CD4-positive, alpha-beta T cell treated with Interleukin-21 for 1 hour (primary cell): ENCODE results near the gene SIRT3.

Experiments used
- DNase-seq: peaks from one replicate; pipeline ENCODE4 v3.0.0-alpha.2; 2020

Gene SIRT3

GRCh38 chr11:235997-236773 is at the start of gene SIRT3:
SIRT3 (minus strand) TSS chr11:236342; CDS start chr11:236328, 14 bp downstream.
- DNase-seq = peak; percentile 91

GRCh38 chr11:285894-286220 is 49.7 kb upstream of the SIRT3 start:
- DNase-seq = no peak

DNA sequence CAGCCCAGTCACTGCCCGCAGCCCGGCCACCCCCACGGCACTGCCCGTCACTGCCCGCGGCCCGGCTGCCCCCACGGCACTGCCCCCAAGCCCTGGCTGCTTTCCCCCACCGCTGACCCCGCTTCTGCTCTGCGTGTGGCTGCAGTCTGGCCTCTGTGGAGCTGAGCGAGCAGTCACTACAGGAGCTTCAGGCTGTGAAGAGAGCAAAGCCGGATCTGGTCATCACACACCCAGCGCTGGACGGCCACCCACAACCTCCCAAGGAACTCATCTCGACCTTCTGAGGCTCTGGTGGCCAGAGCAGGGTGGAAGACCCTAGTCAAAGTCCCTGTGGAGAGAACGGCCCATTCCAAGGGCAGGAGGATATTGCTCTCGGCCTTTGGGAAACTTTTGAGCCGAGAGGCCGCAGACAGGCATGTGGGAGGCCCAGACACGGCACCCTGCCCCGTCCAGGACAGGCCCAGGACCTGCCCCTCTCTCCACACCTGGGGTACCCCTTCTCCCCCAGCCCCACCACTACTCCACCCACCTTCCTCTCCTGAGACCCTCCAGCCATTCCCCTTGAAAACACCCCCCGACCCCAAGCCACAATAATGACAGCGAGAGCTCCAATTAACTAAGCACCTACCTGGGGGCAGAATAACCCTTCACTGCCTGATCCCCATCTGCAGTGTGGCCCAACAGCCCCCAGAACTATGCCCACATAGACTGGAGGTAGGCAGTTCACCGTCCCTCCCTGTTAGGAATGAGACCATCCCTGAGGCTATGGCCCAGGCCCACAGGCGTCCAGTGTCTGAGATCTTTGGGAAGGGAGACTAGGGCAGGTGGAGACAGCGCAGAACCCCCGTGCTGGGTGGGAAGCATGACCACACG is 49.1 kb upstream of the SIRT3 start:
- no peak for DNase-seq

DNA sequence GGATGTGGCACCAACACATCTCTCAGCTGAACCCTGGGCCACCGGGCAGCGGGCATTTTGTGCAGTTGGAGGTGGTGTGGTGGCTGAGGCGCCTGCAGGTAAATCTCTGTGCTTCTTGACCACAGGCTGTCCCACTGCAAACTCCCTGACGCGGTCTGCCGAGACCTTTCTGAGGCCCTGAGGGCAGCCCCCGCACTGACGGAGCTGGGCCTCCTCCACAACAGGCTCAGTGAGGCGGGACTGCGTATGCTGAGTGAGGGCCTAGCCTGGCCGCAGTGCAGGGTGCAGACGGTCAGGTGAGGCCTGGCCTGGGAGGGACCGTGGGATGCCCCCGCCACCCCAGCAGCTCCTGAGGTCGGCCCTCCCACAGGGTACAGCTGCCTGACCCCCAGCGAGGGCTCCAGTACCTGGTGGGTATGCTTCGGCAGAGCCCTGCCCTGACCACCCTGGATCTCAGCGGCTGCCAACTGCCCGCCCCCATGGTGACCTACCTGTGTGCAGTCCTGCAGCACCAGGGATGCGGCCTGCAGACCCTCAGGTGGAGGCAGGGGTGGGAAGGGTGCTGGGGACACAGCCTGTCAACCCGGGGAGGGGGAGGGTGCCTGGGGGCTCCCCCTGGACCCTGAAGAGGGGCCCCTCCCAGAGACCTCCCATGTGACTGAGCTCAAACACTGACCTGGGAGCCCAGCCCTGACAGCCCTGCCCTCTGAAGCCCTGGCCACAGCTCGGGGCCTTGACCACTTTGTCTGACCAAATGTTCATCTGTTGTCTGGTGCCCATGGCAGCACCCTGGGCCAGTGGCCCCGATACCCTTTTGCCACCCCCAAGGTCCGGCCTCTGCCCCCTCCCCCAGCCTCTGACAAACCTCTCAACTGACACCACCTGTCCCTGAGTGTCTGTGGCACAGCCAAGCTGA is 48.2 kb upstream of the SIRT3 start:
- DNase-seq = no peak

GRCh38 chr11:283405-284104 is 47.4 kb upstream of the SIRT3 start:
- no peak for DNase-seq

DNA sequence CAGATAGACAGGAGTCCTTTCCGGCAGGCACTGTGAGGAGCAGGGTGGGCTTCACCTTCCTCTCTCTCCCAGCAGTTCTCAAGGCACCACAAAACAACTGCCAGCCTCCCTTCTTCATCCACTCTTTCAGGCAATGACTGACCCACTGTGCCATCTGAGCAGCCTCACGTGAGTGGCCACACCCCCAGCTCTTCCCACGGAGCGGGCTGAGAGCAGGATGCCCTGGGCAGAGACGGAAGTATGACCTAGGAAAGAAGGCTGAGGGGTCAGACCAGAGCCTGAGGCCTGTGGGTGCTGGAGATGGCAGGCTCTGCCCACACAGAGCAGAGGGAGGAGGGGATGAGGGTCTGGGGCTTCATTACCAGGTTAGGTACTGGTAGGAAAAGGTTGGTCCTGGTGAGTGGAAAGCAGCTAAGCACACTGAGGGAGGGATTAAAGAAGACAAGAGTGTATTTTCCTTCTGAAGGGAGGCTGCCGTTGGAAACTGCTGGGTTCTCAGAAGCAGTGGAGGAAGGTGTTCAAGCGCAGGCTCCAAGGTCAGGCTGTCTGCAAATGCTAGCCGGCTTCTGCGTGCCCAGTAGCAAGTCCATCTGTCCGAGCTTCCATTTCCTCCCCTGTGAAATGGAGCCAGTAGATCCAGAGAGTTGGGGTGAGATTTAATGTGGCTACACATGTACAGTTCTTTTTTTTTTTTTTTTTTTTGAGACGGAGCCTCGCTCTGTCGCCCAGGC is 46.7 kb upstream of the SIRT3 start:
- DNase-seq = no peak

GRCh38 chr11:282171-282570 is 46.0 kb upstream of the SIRT3 start:
- no peak for DNase-seq

DNA sequence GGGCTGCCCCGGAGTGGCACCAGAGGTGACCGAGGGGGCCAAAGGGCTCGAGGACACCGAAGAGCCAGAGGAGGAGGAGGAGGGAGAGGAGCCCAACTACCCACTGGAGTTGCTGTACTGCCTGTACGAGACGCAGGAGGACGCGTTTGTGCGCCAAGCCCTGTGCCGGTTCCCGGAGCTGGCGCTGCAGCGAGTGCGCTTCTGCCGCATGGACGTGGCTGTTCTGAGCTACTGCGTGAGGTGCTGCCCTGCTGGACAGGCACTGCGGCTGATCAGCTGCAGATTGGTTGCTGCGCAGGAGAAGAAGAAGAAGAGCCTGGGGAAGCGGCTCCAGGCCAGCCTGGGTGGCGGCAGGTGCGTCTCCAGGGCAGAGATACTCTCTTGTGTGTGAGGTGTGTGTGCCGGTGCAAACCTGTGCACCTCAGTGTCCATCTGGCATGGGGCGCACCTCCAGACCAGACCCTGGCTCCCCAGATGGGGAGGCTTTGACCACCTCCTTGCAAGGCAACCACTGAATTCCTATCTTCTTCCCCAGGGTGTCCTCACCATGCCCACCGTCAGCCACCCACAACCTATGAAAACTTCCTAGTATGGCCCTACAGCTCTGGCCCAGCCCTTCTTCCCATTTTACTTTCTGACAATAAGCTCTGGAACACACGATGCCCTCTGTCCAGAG is 45.5 kb upstream of the SIRT3 start:
- DNase-seq = no peak

DNA sequence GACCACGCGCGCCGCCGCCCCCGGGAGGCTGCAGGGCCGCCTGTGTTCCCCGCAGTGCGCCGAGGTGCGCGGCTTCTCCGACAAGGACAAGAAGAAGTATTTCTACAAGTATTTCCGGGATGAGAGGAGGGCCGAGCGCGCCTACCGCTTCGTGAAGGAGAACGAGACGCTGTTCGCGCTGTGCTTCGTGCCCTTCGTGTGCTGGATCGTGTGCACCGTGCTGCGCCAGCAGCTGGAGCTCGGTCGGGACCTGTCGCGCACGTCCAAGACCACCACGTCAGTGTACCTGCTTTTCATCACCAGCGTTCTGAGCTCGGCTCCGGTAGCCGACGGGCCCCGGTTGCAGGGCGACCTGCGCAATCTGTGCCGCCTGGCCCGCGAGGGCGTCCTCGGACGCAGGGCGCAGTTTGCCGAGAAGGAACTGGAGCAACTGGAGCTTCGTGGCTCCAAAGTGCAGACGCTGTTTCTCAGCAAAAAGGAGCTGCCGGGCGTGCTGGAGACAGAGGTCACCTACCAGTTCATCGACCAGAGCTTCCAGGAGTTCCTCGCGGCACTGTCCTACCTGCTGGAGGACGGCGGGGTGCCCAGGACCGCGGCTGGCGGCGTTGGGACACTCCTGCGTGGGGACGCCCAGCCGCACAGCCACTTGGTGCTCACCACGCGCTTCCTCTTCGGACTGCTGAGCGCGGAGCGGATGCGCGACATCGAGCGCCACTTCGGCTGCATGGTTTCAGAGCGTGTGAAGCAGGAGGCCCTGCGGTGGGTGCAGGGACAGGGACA is 44.8 kb upstream of the SIRT3 start:
- DNase-seq = peak; percentile 34

DNA sequence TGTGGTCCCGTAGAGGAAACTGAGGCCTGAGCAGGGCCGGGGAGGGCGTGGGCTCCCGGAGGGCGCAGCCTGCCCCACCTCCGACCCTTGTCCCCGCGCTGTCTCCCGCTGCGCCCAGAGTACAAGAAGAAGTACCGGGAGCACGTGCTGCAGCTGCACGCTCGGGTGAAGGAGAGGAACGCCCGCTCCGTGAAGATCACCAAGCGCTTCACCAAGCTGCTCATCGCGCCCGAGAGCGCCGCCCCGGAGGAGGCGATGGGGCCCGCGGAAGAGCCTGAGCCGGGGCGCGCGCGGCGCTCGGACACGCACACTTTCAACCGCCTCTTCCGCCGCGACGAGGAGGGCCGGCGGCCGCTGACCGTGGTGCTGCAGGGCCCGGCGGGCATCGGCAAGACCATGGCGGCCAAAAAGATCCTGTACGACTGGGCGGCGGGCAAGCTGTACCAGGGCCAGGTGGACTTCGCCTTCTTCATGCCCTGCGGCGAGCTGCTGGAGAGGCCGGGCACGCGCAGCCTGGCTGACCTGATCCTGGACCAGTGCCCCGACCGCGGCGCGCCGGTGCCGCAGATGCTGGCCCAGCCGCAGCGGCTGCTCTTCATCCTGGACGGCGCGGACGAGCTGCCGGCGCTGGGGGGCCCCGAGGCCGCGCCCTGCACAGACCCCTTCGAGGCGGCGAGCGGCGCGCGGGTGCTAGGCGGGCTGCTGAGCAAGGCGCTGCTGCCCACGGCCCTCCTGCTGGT is 44.0 kb upstream of the SIRT3 start:
- DNase-seq = peak; percentile 53

GRCh38 chr11:279040-279965 is 43.2 kb upstream of the SIRT3 start:
- no peak for DNase-seq

DNA sequence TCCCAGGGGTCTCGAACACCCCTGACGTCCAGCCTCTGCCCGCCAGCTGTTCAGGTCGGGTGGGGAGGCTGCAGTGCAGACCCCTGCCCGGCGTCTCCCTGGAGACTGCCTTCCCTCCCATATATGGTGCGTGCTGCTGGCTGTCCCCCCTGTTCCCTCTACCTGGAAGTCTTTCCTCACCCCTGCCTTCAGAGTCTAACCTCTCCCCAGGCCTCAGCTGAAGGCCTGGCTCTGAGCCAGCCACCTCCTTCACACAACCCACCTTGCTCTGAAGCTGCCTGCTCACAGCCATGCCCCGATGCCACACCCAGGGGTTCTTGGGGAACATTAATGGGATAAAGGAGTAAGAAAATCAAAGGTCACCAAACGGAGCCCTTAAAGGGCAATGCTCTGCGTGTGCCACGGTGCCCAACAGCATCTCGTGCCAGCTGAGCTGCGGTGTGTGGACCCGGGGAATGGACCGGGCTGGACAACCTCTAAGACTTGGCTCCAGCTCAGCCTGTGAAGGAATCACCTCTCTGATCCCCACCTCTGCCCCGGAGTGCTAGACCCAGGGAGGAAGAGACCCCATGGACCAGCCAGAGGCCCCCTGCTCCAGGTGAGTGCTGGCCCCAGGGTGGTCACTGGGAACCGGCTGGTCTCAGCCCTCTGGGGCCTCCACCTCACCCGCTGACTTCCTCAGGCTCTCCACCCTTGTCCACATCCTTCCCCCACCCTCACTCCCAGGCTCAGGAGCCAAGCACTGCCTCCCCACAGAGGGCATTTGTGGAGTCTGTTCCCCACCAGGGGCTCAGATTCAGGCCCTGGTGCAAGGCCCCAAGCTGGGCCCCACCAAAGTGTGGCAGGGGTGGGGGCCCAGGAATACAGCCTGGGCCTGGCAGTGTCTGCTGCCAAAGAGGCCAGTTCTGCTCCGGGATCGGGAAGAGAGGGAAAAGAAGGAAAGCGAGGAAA is 42.1 kb upstream of the SIRT3 start, which contains the start of gene NLRP6:
Gene NLRP6, plus strand, starts transcription at position 407 of the 951 bp plus-strand sequence. Its CDS starts 163 bp downstream, at position 570.
- no peak for DNase-seq

DNA sequence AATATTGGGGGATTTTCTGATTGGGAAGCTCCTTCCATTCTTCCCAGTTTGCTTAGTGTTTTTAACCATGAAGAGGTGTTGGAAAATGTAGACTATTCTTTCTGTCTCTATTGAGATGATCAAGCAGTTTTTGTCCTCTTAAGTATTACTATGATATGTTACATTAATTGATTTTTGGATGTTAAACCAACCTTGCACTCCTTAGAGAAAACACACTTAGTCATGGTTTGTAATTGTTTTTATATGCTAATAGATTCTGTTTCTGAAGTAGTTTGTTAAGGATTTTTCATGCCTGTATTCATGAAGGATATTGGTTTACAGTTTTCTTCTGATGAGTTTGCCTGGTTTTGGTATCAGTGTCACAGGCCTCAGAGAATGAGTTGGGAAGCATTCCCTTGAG is 40.1 kb upstream of the SIRT3 start:
- no peak for DNase-seq

DNA sequence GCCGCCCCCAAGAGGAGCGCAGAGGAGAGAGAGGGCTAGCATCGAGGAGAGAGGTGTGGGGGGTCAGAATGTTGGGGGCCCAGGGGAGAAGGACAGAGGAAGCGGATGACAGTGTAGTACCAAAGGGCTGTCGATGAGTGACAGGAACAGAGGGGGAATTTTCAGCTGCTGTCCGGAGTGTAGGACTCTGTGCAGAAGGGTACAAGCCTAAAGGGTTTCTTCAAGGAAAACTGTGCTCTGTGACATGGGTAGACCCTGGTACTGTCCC is 36.7 kb upstream of the SIRT3 start:
- DNase-seq = no peak

GRCh38 chr11:272195-272930 is 36.2 kb upstream of the SIRT3 start:
- no peak for DNase-seq

GRCh38 chr11:271319-271715 is 35.2 kb upstream of the SIRT3 start:
- no peak for DNase-seq
